Measurements from ENCODE around the gene UNC5A.

Gene UNC5A

DNA sequence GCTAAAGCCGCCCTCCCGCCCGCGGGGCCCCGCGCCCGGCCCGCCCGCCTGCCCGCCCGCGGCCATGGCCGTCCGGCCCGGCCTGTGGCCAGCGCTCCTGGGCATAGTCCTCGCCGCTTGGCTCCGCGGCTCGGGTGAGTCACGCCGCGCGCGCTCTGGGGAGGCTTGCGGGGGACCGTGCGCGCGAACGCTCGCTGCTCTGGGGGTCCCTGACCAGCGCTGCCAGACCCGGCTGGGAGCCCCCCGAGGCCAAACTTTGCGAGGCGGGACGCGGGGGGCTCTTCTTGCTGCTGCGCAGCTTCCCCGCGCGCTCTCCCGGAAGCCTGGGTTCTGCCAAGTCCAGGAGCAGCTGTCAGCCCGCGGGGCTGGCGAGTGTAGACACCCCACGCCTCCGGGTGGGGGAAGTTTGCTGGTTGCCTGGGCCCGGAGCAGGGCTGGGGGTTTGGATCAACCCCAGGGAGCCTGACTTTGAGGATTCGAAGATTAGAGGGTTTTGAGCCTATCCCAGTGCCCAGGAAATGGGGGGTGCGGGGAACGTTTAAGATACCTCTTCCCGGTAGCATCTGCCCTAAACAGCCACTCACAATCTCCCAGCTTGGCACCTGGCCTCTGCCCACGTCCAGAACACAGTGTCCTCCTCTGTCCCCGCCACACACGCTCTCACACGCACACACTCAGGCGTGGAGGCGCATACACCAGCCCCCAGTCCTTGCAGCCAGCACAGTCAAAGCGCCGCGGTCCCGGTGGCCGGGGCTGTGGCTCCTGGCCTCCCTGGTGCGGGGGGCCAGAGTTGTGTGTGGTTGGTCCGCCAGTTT lies 535 bp downstream of the UNC5A start:
- Histone ChIP-seq H3K14ac (ENCODE audit: low read length) (peak overlapping the region; percentile 66), H3K18ac (ENCODE audit: low read length) (peak overlapping the region; percentile 93), H2BK12ac (ENCODE audit: low read length) (peak overlapping the region; percentile 47), H4K91ac (ENCODE audit: low read depth, low read length, poor library complexity) (no peak overlapping the region), H2AFZ (ENCODE audit: low read length) (peak overlapping the region; percentile 89), H3K27me3 (ENCODE audit: control insufficient read depth in 3 of 3, insufficient read depth in 3 of 3, low read depth in 1 of 3, low read length in 3 of 3) (peaks cover 12 to 92% (median 60%) of the 10 kb centered on the region in 3 experiments), H3K9me3 (replicated peaks in 1 of 2; ENCODE audit: control insufficient read depth in 2 of 2, insufficient read depth in 1 of 2, low read depth in 1 of 2, low read length in 2 of 2) (no peaks in the 10 kb centered on the region), H3K36me3 (replicated peaks in 1 of 2; ENCODE audit: control insufficient read depth in 2 of 2, insufficient read depth in 2 of 2, low read length in 2 of 2) (no peaks in the 10 kb centered on the region), H3K4ac (ENCODE audit: low read length) (no peak overlapping the region), H2BK15ac (ENCODE audit: low read length) (peak overlapping the region; percentile 14), H2AK5ac (ENCODE audit: low read depth, low read length) (peak overlapping the region; percentile 32), H3K4me1 (ENCODE audit: control insufficient read depth in 2 of 2, insufficient read depth in 1 of 2, low read depth in 1 of 2, low read length in 2 of 2) (peaks cover 2 to 16% of the 10 kb centered on the region in 2 donors), H3K23ac (ENCODE audit: low read depth, low read length, poor library complexity) (peak overlapping the region; percentile 83), H3K79me1 (ENCODE audit: low read depth, low read length) (no peaks in the 10 kb centered on the region), H2BK5ac (ENCODE audit: low read length) (no peak overlapping the region), H4K8ac (ENCODE audit: low read depth, low read length) (no peak overlapping the region), H2BK120ac (ENCODE audit: low read depth, low read length) (peak overlapping the region; percentile 82), H3K27ac (replicated peaks; ENCODE audit: low read length) (no peak overlapping the region), H3K9ac (ENCODE audit: low read depth, low read length, poor library complexity) (peak overlapping the region; percentile 80), H3K4me2 (ENCODE audit: insufficient read depth, low read length, poor library complexity, severe bottlenecking) (peak overlapping the region; percentile 85), H3K4me3 (ENCODE audit: low read length in 2 of 2) (peak overlapping the region; percentile 31 to 77)
- no peak for DNase-seq (ENCODE audit: low spot score)
- no CpG with 5 or more reads among the region's 68 CpGs for WGBS, 2 donors (ENCODE audit: extremely low coverage in 2 of 2, insufficient read length in 2 of 2, insufficient replicate concordance in 1 of 2)

GRCh38 chr5:176812269-176813259 lies 2.2 kb downstream of the UNC5A start:
- Histone ChIP-seq H4K91ac (ENCODE audit: low read depth, low read length, poor library complexity) (no peak overlapping the region), H2BK15ac (ENCODE audit: low read length) (no peak overlapping the region), H3K79me1 (ENCODE audit: low read depth, low read length) (no peaks in the 10 kb centered on the region), H3K18ac (ENCODE audit: low read length) (peak overlapping the region; percentile 82), H3K9me3 (replicated peaks in 1 of 2; ENCODE audit: control insufficient read depth in 2 of 2, insufficient read depth in 1 of 2, low read depth in 1 of 2, low read length in 2 of 2) (no peaks in the 10 kb centered on the region), H3K4me1 (ENCODE audit: control insufficient read depth in 2 of 2, insufficient read depth in 1 of 2, low read depth in 1 of 2, low read length in 2 of 2) (peaks cover 2 to 23% of the 10 kb centered on the region in 2 donors), H3K23ac (ENCODE audit: low read depth, low read length, poor library complexity) (peak overlapping the region; percentile 92), H3K27ac (replicated peaks; ENCODE audit: low read length) (no peak overlapping the region), H4K8ac (ENCODE audit: low read depth, low read length) (no peak overlapping the region), H2AK5ac (ENCODE audit: low read depth, low read length) (peak overlapping the region; percentile 51), H3K4ac (ENCODE audit: low read length) (no peak overlapping the region), H2BK5ac (ENCODE audit: low read length) (no peak overlapping the region), H3K4me2 (ENCODE audit: insufficient read depth, low read length, poor library complexity, severe bottlenecking) (no peak overlapping the region), H3K27me3 (ENCODE audit: control insufficient read depth in 3 of 3, insufficient read depth in 3 of 3, low read depth in 1 of 3, low read length in 3 of 3) (peaks cover 12 to 93% (median 50%) of the 10 kb centered on the region in 3 experiments), H2BK12ac (ENCODE audit: low read length) (peak overlapping the region; percentile 1), H3K4me3 (ENCODE audit: low read length in 2 of 2) (peak overlapping the region in 1 of 2 donors; percentile 49), H3K9ac (ENCODE audit: low read depth, low read length, poor library complexity) (peak overlapping the region; percentile 77), H2BK120ac (ENCODE audit: low read depth, low read length) (no peak overlapping the region), H3K14ac (ENCODE audit: low read length) (peak overlapping the region; percentile 57), H3K36me3 (replicated peaks in 1 of 2; ENCODE audit: control insufficient read depth in 2 of 2, insufficient read depth in 2 of 2, low read length in 2 of 2) (no peaks in the 10 kb centered on the region), H2AFZ (ENCODE audit: low read length) (no peak overlapping the region)
- DNase-seq (ENCODE audit: low spot score): peak; percentile 60
- no CpG with 5 or more reads among the region's 37 CpGs for WGBS, 2 donors (ENCODE audit: extremely low coverage in 2 of 2, insufficient read length in 2 of 2, insufficient replicate concordance in 1 of 2)

- no peak overlapping the region for H2BK5ac ChIP-seq (ENCODE audit: low read length)
- no peaks in the 10 kb centered on the region for H3K9me3 ChIP-seq (replicated peaks in 1 of 2; ENCODE audit: control insufficient read depth in 2 of 2, insufficient read depth in 1 of 2, low read depth in 1 of 2, low read length in 2 of 2)
- no peak overlapping the region for H2BK120ac ChIP-seq (ENCODE audit: low read depth, low read length)
- no peak overlapping the region for H3K9ac ChIP-seq (ENCODE audit: low read depth, low read length, poor library complexity)
- H4K8ac ChIP-seq (ENCODE audit: low read depth, low read length): no peak overlapping the region
- H3K36me3 ChIP-seq (replicated peaks in 1 of 2; ENCODE audit: control insufficient read depth in 2 of 2, insufficient read depth in 2 of 2, low read length in 2 of 2): no peaks in the 10 kb centered on the region
- H4K91ac ChIP-seq (ENCODE audit: low read depth, low read length, poor library complexity): no peak overlapping the region
- H2AFZ ChIP-seq (ENCODE audit: low read length): no peak overlapping the region
- H3K4me1 ChIP-seq (ENCODE audit: control insufficient read depth in 2 of 2, insufficient read depth in 1 of 2, low read depth in 1 of 2, low read length in 2 of 2): peaks cover 2 to 26% of the 10 kb centered on the region in 2 donors
- H3K4me3 ChIP-seq (ENCODE audit: low read length in 2 of 2): no peak overlapping the region
- WGBS, 2 donors (ENCODE audit: extremely low coverage in 2 of 2, insufficient read length in 2 of 2, insufficient replicate concordance in 1 of 2): no CpG with 5 or more reads among the region's 16 CpGs
- peaks cover 12 to 93% (median 44%) of the 10 kb centered on the region in 3 experiments for H3K27me3 ChIP-seq (ENCODE audit: control insufficient read depth in 3 of 3, insufficient read depth in 3 of 3, low read depth in 1 of 3, low read length in 3 of 3)
- no peaks in the 10 kb centered on the region for H3K79me1 ChIP-seq (ENCODE audit: low read depth, low read length)
- no peak overlapping the region for H3K23ac ChIP-seq (ENCODE audit: low read depth, low read length, poor library complexity)
- H3K4ac ChIP-seq (ENCODE audit: low read length): no peak overlapping the region
- peak overlapping the region; percentile 33 for H2AK5ac ChIP-seq (ENCODE audit: low read depth, low read length)
- DNase-seq (ENCODE audit: low spot score): no peak
- H3K18ac ChIP-seq (ENCODE audit: low read length): peak overlapping the region; percentile 61
- no peak overlapping the region for H3K4me2 ChIP-seq (ENCODE audit: insufficient read depth, low read length, poor library complexity, severe bottlenecking)
- H2BK12ac ChIP-seq (ENCODE audit: low read length): no peak overlapping the region
- no peak overlapping the region for H3K27ac ChIP-seq (replicated peaks; ENCODE audit: low read length)
- H2BK15ac ChIP-seq (ENCODE audit: low read length): peak overlapping the region; percentile 8
- no peak overlapping the region for H3K14ac ChIP-seq (ENCODE audit: low read length)
Measured at GRCh38 chr5:176813587-176814312, 3.4 kb downstream of the UNC5A start.
